CD1c-positive myeloid dendritic cell (primary cell): Measurements from ENCODE around the gene CCDC78.
"Not testable (repeated sequence)": the region's sequence is repeated elsewhere in the genome, so short reads cannot be mapped to it uniquely, and the experiment has no call there.

Experiments used
- DNase-seq: peaks from one replicate; pipeline ENCODE4 v3.0.0-alpha.2; 2016; ENCODE audit errors: extremely low spot score

Gene CCDC78

GRCh38 chr16:760545-761343, 34.5 kb upstream of the CCDC78 start, which contains the start of gene MSLN:
Gene MSLN, plus strand, starts transcription at chr16:760734. Its CDS starts 1,947 bp downstream, at chr16:762681.
- DNase-seq: no peak

DNA sequence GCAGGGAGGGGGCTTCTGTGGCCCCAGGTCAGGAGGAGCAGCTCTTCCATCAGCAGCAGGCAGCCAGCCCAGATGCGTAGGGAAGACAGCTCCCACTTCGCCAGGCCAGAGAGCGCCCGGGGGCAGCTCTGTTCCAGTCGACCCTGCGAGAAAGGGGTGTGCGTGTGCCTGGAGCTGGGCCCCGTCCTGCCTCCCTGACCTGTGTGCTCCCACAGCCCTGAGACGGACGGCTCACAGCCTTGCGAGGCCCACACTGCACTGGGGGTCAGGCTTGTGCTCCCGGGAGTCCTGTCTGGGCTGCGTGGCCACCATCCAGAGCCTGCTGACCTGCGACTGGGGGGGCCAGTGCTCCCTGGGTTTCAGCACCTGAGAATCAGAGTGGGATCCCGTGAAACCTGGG, 33.8 kb upstream of the CCDC78 start:
- no peak for DNase-seq

DNA sequence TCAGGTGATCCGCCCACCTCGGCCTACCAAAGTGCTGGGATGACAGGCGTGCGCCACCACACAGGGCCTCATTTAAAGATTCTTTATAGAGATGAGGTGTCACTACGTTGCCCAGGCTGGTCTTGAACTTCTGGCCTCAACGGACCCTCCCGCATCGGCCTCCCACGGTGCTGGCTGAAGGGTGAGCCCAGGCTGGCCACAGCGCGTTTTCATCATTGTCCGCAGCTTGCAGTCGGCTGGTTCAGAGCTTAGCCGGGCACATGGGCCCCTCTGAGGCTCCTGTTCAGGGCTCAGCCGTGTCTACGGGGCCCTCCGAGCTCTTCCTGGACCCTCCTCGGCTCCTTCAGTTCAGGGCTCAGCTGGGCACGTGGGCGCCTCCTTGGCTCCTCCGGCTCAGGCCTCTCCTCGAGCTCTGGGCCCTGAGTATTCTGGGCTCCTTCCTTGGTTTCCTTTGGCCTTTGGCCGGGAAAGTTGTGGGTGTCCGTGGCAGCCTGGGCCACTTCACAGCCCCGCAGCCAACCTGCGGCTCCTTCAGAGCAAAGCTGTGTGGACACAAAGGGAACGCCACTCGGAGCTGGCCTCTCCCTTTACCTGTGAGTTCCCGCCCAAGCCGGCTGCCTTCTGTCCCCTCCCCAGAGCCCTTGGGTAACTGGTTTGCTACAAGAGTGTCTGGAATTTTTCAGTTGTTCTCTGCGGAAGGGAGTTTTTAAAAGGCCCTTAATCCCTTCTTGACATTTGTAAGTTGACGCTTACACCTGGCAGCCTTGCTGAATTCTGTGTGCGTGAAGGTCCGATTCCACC, 33.1 kb upstream of the CCDC78 start:
- no peak for DNase-seq

DNA sequence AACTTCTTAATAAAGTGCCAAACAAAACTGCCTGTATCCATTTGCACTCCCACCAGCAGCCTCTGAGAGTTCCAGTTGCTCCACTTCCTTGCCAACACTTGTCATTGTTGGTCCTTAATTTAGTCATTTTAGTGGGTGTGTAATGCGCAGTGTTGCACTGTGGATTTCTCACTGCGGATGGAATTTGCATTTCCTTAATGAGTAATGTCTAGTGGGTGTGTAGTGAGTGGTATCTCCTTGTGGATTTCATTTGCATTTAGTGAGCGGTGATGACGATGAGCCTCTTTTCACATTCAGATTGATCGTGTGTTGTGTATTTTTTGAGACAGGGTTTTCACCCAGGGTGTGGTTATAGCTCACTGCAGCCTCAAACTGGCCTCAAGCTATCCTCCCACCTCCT, 30.2 kb upstream of the CCDC78 start:
- DNase-seq: peak; percentile 24

DNA sequence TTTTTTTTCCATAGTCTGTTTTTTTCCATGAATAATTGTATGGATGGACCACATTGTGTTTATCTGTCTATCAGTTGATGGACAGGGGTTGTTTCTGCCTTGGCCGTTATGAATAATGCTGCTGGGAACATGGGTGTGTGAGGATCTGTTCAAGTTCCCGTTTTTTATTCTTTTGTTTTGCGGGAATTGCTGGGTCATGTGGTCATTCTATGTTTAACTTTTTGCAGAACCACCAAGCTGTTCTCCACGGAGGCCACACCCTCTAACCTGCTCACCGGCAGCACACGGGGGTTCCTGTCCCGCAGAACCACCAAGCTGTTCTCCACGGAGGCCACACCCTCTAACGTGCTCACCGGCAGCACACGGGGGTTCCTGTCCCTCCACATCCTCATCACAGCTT, 28.4 kb upstream of the CCDC78 start:
- DNase-seq: peak; percentile 65

DNA sequence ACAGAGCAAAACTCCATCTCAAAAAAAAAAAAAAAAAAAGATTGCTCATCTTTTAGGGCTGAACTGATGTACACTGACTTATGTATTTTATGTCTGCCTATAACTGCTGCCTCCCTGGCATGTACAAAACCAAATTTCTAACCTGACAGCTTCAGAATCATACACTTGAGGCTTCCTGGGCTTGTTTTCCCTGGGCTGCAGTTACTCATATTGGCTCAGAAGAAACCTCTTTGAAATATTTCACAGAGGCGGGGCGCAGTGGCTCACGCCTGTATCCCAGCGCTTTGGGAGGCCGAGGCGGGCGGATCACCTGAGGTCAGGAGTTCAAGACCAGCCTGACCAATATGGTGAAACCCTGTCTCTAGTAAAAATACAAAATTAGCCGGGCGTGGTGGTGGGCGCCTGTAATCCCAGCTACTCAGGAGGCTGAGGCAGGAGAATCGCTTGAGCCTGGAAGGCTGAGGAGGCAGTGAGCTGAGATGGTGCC, 27.9 kb upstream of the CCDC78 start:
- DNase-seq: not testable (repeated sequence)

DNA sequence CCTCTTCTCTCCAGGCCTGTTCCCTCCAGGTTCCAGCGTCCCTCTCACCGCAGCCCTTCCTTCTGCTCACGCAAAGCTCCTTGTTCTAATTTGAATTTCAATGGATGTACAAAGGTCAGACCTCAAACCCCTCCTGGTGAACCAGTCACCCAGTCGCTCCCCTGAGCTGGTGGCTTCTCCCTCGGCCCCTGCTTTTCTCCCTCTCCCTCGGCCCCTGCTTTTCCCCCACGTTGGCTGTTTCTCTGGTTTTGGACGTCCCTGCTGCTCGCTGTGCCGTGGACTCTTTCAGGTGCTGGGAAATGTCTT, 25.7 kb upstream of the CCDC78 start:
- no peak for DNase-seq

DNA sequence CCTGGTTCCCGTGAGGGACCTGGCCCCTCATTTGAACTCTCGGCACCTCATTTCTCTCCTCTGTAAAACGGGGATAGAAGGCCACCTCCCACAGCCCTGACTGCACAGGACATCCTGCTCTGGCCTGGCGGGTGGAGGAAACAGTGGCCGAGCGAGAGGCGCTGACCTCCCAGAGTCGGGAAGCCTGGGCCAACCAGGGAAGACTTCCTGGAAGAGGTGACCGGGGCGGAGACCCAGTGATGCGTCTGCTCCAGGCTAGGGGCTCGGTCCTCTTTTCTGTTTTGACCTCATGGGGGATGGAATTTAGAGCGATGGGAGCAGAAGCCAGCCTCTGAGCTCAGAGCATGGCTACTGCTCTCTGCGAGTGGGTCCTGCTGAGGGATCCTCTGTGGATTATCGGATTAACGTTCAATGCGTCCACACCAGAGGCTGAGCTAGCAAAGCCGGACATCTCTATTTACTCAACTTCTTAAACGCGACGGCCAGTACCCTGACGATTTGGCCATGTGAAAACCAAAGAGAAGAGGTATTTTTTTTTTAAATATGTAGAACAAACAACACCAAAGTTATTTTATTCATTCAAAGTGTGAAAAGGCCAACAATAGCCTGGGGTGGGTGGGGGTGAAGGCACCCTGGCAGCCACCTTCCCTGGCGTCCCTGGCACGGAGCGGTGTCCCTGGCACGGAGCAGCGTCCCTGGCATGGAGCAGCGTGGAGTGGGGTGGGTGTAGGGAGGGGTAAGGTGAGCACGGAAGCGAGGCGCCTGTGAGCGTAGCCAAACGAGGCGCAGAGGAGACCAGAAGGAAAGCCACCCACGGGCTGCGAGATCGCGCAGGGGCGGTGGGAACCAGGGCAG, 25.1 kb upstream of the CCDC78 start:
- no peak for DNase-seq

- no peak for DNase-seq
Measured at GRCh38 chr16:750485-750884, 24.2 kb upstream of the CCDC78 start.

DNA sequence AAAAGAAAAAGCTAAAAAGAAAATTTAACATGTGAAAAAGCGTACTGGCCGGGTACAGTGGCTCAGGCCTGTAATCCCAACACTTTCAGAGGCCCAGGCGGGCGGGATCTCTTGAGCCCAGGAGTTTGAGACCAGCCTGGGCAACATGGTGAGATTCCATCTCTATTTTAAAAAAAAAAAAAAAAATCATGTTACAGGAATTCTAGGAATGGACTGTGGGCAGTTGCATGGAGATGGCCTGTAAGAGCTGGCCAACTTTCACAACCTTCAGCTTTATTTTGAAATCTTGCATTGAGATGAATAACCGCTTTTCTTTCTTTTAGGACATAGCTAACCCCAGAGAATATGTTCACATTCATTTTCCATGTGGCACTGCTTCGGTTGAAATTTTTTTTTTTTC, 22.8 kb upstream of the CCDC78 start:
- no peak for DNase-seq

- DNase-seq: no peak
Measured at GRCh38 chr16:747978-748746, 21.9 kb upstream of the CCDC78 start.

DNA sequence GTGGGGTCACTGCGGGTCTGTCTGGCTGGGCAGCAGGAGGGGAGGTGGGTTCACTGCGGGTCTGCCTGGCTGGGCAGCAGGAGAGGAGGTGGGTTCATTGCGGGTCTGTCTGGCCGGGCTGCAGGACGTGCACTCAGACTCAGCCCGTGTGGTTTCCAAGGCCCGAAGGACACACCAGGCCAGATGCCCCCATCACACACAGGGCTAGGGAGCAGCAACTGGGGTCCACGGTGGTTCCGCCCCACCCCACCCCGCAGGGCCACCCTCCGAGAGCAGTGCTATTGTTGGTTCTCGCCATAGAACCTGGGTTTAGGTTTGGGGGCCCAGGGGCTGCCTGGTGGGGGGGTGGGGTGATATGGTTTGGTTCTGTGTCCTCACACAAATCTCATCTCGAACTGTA, 20.4 kb upstream of the CCDC78 start:
- DNase-seq: no peak

DNA sequence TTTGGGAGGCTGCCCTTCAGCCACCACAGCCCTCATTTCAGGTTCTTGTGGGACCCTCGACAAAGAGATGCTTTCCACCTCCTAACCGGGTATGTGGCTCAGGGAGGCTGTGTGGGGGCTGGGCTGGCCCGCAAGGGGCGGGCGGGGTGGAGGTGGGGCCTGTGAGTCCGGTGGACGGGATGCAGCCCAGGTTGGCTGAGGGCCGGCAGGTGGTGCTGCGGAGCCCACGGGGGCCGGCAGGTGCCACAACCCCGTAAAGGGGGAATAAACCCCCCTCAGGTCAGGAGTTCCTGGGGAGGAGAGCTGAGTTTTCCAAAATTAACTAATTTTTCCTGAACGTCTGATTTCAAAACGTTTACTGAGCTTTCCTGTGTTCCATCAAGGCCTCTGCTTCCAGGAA, 19.5 kb upstream of the CCDC78 start:
- no peak for DNase-seq

DNA sequence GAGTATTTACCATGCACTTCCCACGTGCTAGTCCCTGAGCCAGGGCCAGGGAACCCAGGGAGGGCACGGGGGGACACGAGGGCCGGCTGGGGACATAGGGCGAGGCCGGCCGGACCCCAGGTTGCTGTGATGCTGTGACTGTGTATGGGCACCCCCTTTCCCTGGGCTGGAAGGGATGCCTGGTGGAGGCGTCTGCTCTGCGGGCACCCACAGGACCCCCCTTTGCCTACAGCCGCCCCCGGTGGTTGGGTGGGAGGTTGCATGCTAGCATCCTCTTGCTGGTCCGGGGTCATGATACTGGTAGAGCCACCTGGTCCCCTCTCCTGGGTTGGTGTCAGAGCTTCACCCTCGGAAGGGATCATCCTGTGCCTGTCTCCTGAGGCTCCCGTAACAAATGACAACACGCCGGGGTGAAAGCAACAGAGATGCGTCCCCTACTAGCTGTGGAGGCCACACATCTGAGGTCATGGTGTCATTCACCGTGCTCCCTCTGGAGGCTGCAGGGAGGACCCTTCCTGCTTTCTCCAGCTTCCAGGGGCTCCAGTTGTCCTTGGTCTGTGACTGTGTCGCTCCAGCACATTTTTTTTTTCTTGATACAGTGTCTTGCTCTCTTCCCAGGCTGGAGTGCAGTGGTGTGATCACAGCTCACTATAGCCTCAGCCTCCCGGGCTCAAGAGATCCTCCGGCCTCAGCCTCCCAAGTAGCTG, 17.7 kb upstream of the CCDC78 start:
- no peak for DNase-seq

DNA sequence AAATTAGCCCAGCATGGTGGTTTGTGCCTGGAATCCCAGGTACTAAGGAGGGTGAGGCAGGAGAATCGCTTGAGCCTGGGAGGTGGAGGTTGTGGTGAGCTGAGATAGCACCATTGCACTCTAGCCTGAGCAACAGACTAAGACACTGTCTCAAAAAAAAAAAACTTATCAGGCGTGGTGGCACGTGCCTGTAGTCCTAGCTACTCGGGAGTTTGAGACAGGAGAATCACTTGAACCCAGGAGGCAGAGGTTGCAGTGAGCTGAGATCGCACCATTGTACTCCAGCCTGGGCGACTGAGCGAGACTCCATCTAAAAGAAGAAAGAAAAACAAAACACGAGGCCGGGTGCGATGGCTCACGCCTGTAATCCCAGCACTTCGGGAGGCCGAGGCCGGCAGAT, 16.7 kb upstream of the CCDC78 start:
- not testable (repeated sequence) for DNase-seq

- DNase-seq: no peak
Measured at GRCh38 chr16:741986-742629, 15.9 kb upstream of the CCDC78 start.

DNA sequence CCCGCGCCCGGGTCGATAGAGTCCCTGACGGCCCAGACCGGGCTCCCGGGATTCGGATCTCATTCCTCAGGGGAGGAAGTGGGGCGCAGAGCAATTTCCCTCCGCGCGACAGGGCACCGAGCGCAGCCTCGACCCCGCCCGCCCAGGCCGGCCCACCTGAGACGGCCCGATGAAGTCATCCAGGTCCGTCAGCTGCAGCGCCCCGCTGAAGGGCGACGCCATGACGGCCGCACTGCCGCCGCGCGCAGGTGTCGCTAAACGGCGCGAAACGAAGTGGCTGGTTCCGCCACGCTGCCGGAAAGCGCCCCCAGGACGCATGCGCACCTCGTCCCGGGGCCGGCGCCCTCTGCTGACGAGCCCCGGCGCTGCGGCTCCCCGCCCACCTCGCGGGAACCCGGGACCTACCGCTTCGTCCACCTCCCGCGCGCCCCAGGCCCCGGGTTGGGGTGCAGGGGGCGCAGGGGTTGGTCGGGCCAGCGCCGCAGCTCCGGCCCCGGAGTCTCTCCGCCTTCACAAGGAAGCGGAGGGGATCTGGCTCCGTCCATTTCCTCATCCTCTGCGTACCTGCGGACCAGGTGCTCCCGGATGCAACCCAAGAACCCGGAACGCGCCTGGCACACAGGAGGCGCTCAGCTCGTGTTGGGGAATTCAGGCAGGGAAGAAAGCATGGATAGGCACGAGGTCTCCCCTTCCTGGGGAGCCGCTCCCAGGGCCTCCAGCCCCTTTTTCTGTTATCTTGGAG, 14.7 kb upstream of the CCDC78 start, which contains the start of gene CIAO3:
CIAO3 (minus strand) TSS at position 234 of the 742 bp plus-strand sequence; CDS start at position 222, 12 bp downstream.
- DNase-seq: peak; percentile 96

DNA sequence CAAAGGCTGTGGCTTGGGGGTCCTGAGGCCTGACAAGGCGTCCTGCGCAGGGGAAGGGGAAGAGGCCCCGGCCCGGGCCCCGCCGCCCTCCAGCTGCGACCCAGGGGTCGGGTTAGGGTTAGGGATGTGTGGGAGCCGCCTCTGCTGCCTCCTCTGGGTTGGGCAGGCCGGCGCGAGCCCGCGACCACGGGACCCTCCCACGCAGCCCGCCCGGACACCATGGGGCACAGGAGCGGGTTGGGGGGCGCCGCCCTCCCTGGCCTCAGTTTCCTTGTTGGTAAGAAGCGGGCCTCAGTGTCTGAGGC, 14.2 kb upstream of the CCDC78 start:
- DNase-seq: peak; percentile 28
